NCI-H1092 (cell line): ENCODE data around the gene ITCH.
"Not testable (repeated sequence)": the region's sequence is repeated elsewhere in the genome, so short reads cannot be mapped to it uniquely, and the experiment has no call there.

Experiments
- DNase-seq: peaks from one replicate; lab custom pipeline; 2025; lab: John Stamatoyannopoulos, UW

ITCH gene

GRCh38 chr20:34458631-34459030, 95.6 kb downstream of the ITCH start:
- DNase-seq, result no peak

GRCh38 chr20:34459209-34459897, 96.3 kb downstream of the ITCH start:
- no peak for DNase-seq

DNA sequence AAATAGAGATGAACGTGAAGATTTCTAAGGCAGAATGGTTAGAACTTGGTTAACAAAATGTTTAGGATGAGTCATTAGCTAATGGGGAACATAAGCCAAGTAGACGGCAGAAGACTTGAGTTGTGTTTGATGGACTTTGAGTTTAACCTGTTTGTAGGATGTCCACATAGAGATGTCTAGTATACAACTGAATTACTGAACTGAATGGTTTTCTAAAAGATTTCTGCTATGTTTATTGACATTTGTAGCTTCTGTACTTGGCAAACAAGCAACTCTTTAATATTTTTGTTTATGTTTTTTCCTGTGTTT, 98.7 kb downstream of the ITCH start:
- DNase-seq, result no peak

GRCh38 chr20:34468951-34469350, 105.9 kb downstream of the ITCH start:
- no peak for DNase-seq

DNA sequence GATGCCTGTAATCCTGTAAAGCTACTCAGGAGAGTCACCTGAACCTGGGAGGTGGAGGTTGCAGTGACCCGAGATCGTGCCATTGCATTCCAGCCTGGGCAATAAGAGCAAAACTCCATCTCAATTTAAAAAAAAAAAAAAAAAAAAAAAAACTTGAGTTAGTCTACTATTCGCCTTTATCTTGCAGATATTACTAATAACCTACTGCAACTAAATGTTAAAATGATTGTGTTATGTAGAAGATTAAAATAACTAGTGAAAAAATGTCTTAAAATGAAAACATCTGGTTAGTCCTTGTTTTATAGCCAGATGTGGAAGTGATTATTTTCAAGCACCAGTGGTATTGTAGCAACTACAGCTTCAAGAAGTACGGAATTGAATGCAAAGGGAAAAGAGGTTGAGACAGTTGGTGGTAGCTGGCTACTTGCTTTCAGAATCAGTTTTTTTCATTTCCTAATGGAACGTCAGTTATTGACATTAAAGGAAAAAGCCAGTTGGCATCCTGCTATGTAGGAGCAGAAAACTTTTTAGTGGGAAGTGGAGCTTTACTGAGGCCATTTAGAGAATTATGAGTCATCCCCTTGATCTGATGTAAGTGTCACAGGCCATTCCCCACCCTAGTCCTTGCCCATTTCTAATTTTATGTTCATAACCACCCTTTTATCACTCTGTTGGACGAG, 109.3 kb downstream of the ITCH start:
- DNase-seq, result no peak

GRCh38 chr20:34473262-34473883, 110.3 kb downstream of the ITCH start:
- DNase-seq, result no peak

DNA sequence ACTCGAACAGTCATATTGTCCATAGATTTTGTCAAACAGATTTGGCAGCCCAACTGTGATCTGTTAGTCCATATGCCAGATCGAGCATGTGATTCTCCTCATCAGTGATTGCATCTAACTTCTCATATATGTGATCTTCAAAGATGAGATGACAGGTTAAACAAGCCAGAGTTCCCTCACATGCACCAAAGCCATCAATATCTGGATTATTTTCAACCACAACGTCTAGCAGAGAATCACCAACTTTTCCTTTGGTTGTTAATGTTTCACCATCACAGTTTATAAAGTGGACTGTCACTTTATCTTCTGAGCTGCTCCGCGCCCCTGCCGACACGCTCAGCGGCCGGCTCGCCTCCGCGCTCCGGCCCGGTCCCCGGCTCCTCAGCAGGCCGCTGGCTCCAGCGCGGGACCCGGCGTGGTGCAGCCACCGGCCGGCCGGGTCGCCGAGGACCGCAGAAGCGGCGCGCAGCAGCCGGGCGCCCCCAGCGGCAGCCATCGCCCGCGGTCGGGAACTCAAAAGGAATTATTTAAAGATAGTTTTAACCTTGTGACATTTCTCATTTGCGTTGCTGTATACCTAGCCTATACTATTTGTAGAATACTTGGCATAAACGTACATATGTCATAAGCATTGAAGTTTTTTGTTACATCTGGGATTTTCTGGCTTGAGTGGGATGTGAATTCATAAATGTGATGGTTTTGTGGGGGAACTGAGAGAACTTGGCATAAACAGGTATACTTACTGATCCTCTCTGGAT, 113.1 kb downstream of the ITCH start:
- no peak for DNase-seq

- no peak for DNase-seq
These were observed 116.6 kb downstream of the ITCH start for GRCh38 chr20:34479627-34480026.

DNA sequence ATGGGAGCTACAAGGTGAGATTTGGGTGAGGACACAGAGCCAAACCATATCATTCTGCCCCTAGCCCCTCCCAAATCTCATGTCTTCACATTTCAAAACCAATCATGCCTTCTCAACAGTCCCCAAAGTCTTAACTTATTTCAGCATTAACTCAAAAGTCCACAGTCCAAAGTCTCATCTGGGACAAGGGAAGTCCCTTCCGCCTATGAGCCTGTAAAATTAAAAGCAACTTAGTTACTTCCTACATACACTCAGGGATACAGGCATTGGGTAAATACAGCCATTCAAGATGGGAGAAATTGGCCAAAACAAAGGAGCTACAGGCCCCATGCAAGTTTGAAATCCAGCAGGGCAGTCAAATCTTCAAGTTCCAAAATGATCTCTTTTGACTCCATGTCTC, 119.1 kb downstream of the ITCH start:
- DNase-seq, result not testable (repeated sequence)

DNA sequence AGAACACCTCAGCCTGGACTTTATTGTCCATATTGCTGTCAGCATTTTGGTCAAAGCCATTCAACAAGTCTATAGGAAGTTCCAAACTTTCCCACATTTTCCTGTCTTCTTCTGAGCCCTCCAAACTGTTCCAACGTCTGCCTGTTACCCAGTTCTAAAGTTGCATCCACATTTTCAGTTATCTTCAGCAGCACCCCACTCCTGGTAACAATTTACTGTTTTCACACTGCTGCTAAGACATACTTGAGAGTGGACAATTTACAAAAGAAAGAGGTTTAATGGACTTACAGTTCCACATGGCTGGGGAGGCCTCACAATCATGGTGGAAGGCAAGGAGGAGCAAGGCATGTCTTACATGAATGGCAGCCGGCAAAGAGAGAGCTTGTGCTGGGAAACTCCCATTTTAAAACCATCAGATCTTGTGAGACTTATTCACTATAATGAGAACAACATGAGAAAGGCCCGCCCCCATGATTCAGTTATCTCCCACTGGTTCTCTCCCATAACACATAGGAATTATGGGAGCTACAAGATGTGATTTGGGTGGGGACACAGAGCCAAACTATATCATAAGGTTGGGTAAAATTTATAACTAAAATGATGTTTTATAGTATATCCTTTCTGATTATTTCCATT, 120.6 kb downstream of the ITCH start:
- not testable (repeated sequence) for DNase-seq

DNA sequence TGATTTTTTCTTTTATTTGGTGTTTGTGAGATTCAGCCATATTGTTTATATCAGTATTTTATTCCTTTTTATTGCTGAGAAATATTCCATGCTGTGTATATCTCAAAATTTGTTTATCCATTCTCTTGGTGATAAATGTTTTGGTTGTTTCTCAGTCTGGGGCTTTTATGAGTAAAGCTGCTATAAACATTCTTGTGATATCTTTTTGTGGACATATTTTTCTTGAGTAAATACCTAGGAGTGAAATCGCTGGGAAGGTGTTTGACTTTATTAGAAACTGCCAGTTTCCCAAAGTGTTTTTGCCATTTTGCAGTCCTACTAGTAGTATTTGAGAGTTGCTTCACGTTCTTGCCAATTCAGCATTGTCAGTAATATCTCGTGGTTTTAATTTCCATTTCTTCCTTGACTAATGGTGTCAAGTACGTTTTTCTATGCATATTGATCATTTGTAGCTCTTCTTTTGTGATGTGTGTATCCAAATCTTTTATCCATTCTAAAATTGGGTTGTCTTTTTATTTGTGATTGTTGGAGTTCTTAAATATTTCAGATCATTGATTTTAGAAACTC, 122.1 kb downstream of the ITCH start:
- no peak for DNase-seq

DNA sequence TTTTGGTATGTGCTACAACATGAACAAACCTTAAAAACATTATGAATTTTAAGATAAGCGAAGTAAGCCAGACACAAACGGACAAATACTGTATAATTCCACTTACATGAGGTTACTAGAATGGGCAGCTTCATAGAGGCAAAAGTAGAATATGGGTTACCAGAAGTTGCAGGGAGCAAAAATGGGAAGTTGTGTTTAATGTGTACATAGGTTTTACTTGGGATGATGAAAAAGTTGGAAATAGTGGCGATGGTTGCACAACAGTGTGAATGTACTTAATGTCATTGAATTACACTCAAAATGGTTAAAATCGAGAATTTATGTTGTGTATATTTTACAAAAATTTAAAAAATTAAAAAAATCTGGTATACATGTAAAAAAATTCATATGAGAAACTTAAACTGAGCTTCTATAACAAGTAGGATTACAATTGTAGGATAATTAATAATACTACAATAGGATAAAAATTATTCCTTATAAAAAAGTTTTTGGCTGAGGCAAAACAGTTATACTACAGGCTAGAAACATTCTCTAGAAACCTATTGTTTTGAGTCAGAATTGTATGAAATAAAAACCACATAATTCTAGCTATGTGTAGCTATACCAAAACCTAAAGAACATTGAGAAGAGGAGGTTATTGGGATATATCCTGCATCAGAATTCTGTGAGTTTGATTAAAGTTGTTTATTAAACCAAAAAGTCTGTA, 128.3 kb downstream of the ITCH start:
- no peak for DNase-seq

GRCh38 chr20:34491932-34492509, 128.9 kb downstream of the ITCH start:
- DNase-seq, result no peak

DNA sequence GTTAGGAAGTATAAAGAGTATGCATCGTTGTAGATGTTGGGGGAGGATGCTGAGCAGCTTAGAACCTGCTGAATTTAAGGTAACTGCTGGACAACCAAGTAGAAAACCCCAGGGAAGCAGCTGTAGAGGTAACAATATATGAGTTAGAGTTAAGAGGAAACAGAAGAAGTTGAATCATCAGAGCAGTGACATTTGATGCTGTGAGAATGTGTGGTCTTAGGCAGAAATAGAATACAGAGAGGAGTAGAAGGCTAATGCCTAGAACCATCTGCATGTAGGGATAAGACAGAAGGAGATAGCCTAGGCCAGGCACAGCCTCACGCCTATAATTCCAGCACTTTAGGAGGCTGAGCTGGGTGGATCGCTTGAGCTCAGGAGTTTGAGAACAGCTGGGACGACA, 130.6 kb downstream of the ITCH start:
- DNase-seq, result no peak

GRCh38 chr20:34495307-34495706, 132.2 kb downstream of the ITCH start:
- DNase-seq, result no peak

- DNase-seq, result no peak
These were observed 132.8 kb downstream of the ITCH start for GRCh38 chr20:34495916-34496315.

DNA sequence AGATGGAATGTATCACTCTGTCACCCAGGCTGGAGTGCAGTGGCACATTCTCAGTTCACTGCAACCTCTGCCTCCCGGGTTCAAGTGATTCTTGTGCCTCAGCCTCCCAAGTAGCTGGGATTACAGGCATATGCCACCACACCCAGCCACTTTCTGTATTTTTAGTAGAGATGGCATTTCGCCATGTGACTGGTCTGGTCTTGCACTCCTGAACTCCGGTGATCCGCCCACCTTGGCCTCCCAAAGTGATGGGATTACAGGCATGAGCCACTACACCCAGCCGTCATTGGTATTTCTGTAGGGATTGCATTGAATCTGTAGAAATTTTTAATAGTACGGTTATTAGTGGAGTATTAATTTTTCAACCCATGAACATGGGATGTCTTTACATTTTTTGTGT, 134.5 kb downstream of the ITCH start:
- not testable (repeated sequence) for DNase-seq

DNA sequence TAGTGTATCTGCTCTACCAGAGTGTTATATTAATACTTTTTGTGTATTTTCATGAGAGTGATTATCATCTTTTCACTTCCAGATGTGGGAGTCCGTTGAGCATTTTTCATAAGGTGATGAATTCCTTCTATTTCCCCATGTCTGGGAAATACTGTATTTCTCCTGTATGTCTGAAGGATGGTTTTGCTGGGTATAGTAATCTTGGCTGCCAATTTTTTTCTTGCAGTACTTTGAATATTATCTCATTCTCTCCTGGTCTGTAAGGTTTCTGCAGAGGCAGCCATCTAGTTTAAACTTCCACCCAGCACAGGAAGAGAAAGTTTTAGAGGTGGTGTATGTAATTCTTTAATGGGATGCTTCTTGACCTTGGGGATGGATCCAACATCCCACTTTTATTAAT, 137.8 kb downstream of the ITCH start:
- DNase-seq, result no peak

GRCh38 chr20:34506480-34506879, 143.4 kb downstream of the ITCH start:
- DNase-seq, result no peak

DNA sequence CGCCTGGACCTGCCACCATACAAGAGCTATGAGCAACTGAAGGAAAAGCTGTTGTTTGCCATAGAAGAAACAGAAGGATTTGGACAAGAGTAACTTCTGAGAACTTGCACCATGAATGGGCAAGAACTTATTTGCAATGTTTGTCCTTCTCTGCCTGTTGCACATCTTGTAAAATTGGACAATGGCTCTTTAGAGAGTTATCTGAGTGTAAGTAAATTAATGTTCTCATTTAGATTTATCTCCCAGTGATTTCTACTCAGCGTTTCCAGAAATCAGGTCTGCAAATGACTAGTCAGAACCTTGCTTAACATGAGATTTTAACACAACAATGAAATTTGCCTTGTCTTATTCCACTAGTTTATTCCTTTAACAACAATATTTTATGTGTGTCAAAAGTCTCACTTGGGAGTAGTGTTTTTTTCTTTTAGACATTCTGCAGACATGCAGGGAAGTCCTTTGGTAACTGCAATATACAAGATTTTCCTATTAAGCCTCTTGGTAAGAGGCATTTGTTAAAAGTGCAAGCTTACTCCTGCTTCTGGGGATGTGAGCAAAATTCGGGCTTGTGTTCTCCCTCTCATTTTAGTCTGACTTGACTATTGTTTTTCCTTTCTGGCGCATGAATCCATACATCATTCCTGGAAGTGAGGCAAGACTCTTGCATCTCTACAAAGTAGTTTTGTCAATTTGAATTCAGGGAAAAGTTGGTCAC, 144.8 kb downstream of the ITCH start:
- DNase-seq, result no peak
